Endothelial cell of umbilical vein (primary cell): ENCODE results near the gene TOB1. TPM values are rescaled to one million over a fixed set of nuclear protein-coding genes. Genes with fewer than 3 reads are reported as not detected.

ENCODE experiments used
- BruUV-seq: library from RNA; stranded (reverse); fragments of 400-500 nt; replicated peaks from 2 replicates; lab custom pipeline; 2021; lab: Mats Ljungman, UMichigan
- CTCF ChIA-PET: fragments of 300-600, 350-600 bp; sonication (Branson Sonifier 250); formaldehyde crosslinking; loops from one replicate; lab custom pipeline; 2021; ENCODE audit warnings: antibody characterized with exemption, inconsistent platforms; lab: Charles Lee
- POLR2A ChIA-PET: fragments of 300-600, 350-600 bp; sonication (Branson Sonifier 250); formaldehyde crosslinking; loops from one replicate; lab custom pipeline; 2021; ENCODE audit warnings: antibody characterized with exemption, inconsistent platforms; lab: Charles Lee
- DNase-seq: peaks from one replicate; pipeline ENCODE4 v3.0.0-alpha.2; 2011; ENCODE audit warnings: low read depth, low spot score
- FAIRE-seq: peaks from 2 replicates; lab custom pipeline; 2011; peaks lifted over from hg19 to GRCh38; lab: Jason Lieb, UNC
- H2AFZ ChIP-seq: 2 replicates; pipeline ENCODE4 v1.6.0; 2012; ENCODE audit warnings: low read depth, low read length, control low read depth, inconsistent platforms
- H3K27ac ChIP-seq: 2 replicates; pipeline ENCODE4 v1.5.1; 2011; ENCODE audit warnings: low read depth, mild to moderate bottlenecking, control low read depth, low read length, moderate library complexity; ENCODE audit not compliant: insufficient read depth
- H3K27me3 ChIP-seq, 2 experiments: 2 replicates each; pipeline versions ENCODE4 v1.6.0 to v1.6.1; 2011; ENCODE audit warnings: low read length in 2 of 2, mixed read lengths in 1 of 2; ENCODE audit not compliant: control insufficient read depth in 2 of 2, insufficient read depth in 2 of 2
- H3K36me3 ChIP-seq, 2 experiments: 2 replicates in 1 of 2; 3 replicates in 1 of 2; pipeline ENCODE4 v1.5.1; 2011; ENCODE audit warnings: low read length in 2 of 2, mild to moderate bottlenecking in 1 of 2, moderate library complexity in 1 of 2; ENCODE audit not compliant: control insufficient read depth in 2 of 2, insufficient read depth in 2 of 2; ENCODE audit errors: extremely low read depth in 1 of 2
- H3K4me1 ChIP-seq: 3 replicates; pipeline ENCODE4 v1.5.1; 2011; ENCODE audit warnings: mild to moderate bottlenecking, low read length; ENCODE audit not compliant: control insufficient read depth, insufficient read depth; ENCODE audit errors: extremely low read depth
- H3K4me2 ChIP-seq: 2 replicates; pipeline ENCODE4 v1.6.1; 2011; ENCODE audit warnings: low read length, control low read depth, mixed read lengths; ENCODE audit not compliant: insufficient read depth
- H3K4me3 ChIP-seq, 3 experiments: fragments of 200-600 bp in 1 of 3; sonication (generic), shearing (Covaris generic) in 1 of 3; replicated peaks in 1 of 3; 2 replicates each; pipeline ENCODE4 v1.5.1; 2011 to 2016; ENCODE audit warnings: control low read depth in 3 of 3, low read length in 3 of 3, mild to moderate bottlenecking in 2 of 3, inconsistent platforms in 1 of 3, low read depth in 1 of 3, moderate library complexity in 1 of 3; ENCODE audit not compliant: insufficient read depth in 1 of 3
- H3K79me2 ChIP-seq: 2 replicates; pipeline ENCODE4 v1.6.0; 2012; ENCODE audit warnings: low read length, inconsistent platforms; ENCODE audit not compliant: control insufficient read depth, insufficient read depth
- H3K9ac ChIP-seq: replicated peaks from 2 replicates; pipeline ENCODE3; 2011; ENCODE audit warnings: low read length, control low read depth; ENCODE audit not compliant: insufficient read depth; ENCODE audit errors: extremely low read depth
- H3K9me1 ChIP-seq: replicated peaks from 3 replicates; pipeline ENCODE4 v1.6.0; 2011; ENCODE audit warnings: mild to moderate bottlenecking, low read length; ENCODE audit not compliant: control insufficient read depth, insufficient read depth; ENCODE audit errors: extremely low read depth
- H3K9me3 ChIP-seq: replicated peaks from 2 replicates; pipeline ENCODE4 v1.5.1; 2012; ENCODE audit warnings: low read length, inconsistent platforms; ENCODE audit not compliant: control insufficient read depth, insufficient read depth
- H4K20me1 ChIP-seq: replicated peaks from 2 replicates; pipeline ENCODE3; 2011; ENCODE audit warnings: mild to moderate bottlenecking, low read length; ENCODE audit not compliant: control insufficient read depth, insufficient read depth; ENCODE audit errors: extremely low read depth
- EZH2 ChIP-seq: IDR thresholded peaks from 2 replicates; pipeline ENCODE4 v1.6.1; 2012; ENCODE audit warnings: borderline replicate concordance, low read depth, mild to moderate bottlenecking, moderate library complexity, low read length, inconsistent platforms; ENCODE audit not compliant: severe bottlenecking
- FOS ChIP-seq: IDR thresholded peaks from 2 replicates; pipeline ENCODE4 v1.6.1; 2011; ENCODE audit warnings: mild to moderate bottlenecking, low read length, moderate library complexity, borderline replicate concordance; ENCODE audit not compliant: insufficient read depth
- GATA2 ChIP-seq: IDR thresholded peaks from 2 replicates; pipeline ENCODE4 v1.7.0; 2011; ENCODE audit warnings: low read depth, mild to moderate bottlenecking, moderate library complexity, mixed read lengths, low read length; ENCODE audit not compliant: insufficient read length, insufficient read depth
- JUN ChIP-seq: IDR thresholded peaks from 2 replicates; pipeline ENCODE4 v1.6.1; 2011; ENCODE audit warnings: borderline replicate concordance, low read depth; ENCODE audit not compliant: insufficient read length, insufficient read depth
- MYC ChIP-seq: IDR thresholded peaks from one replicate; pipeline ENCODE4 v1.6.1; 2011; ENCODE audit warnings: mild to moderate bottlenecking, low read depth, low read length
- POLR2A ChIP-seq: IDR thresholded peaks from 2 replicates; pipeline ENCODE4 v1.6.1; 2012; ENCODE audit warnings: low read depth, mild to moderate bottlenecking, control low read depth, low read length
- POLR2AphosphoS5 ChIP-seq: IDR thresholded peaks from 2 replicates; pipeline ENCODE4 v1.6.1; 2012; ENCODE audit warnings: low read depth, mild to moderate bottlenecking, control low read depth, low read length, moderate library complexity; ENCODE audit not compliant: insufficient read depth
- dilution Hi-C: fragments of 300-500 bp; cut with MboI; formaldehyde crosslinking; loops from one replicate; pipeline ENCODE4 v1.15.0; 2019; ENCODE audit warnings: low sequenced_read_pairs; ENCODE audit not compliant: extremely low pct_ligation_motif_present
- intact Hi-C: fragments of 100-400 bp; cut with micrococcal nuclease; formaldehyde crosslinking; loops from one replicate; pipeline ENCODE4 v1.10.0; 2022
- polyA plus RNA-seq, 4 experiments: library from polyadenylated mRNA; depleted of rRNA in 3 of 4; stranded (reverse) in 3 of 4; unstranded in 1 of 4; fragments of >200 nt; gene quantifications; 2 replicates each; pipeline versions ENCODE4 v1.2.1 to v1.2.3, GENCODE V29; 2011 to 2012; ENCODE audit warnings: missing spikeins in 1 of 4
- total RNA-seq: library from RNA; stranded (reverse); gene quantifications from 2 replicates; pipeline ENCODE4 v1.2.3, GENCODE V29; 2021
- TF ChIP-seq, protein P1 (sequence below), 2 donors: IDR thresholded peaks; 1 replicate in 1 of 2; 2 replicates in 1 of 2; pipeline ENCODE4 v1.5.1; 2011; ENCODE audit warnings: low read length in 2 of 2, mild to moderate bottlenecking in 2 of 2, moderate library complexity in 2 of 2, control low read depth in 1 of 2, inconsistent platforms in 1 of 2, low read depth in 1 of 2; ENCODE audit not compliant: insufficient read depth in 1 of 2; ENCODE audit errors: extremely low read depth in 1 of 2
- TF ChIP-seq, protein P2 (sequence below): IDR thresholded peaks from 2 replicates; pipeline ENCODE4 v1.6.1; 2011; ENCODE audit not compliant: insufficient read depth, insufficient read length

TOB1 gene
- total and polyA plus RNA-seq, 2 donors (not counting 3 experiments of a cell fraction or from before 2014, with no cell fraction given), result 3.3 to 12.9 TPM

DNA sequence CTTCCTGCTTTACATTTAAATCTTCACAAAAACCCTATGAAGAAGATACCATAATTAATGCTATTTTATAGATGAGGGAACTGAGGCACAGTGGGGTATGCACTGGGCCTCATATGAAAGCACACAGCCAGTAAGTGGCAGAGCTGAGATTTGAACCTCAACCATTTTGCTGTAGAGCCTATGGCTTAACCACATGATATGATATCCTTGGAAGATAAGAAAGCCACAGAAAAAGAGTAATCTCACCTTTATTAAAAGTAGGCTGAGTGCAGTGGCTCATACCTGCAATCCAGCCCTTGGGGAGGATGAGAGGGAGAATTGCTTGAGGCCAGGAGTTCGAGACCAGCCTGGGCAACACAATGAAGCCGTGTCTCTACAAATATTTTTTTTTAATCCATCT lies 15.0 kb upstream of the TOB1 start:
- H3K36me3 ChIP-seq, result no peaks in the 10 kb centered on the region
- ChIA-PET CTCF (no interaction called here), POLR2A (no interaction called here)
- no TSS peak for BruUV-seq
- H3K79me2 ChIP-seq, result no peaks in the 10 kb centered on the region
- peaks cover 5 to 15% of the 10 kb centered on the region in 2 experiments for H3K27me3 ChIP-seq
- no peak overlapping the region for H3K4me2 ChIP-seq
- H3K27ac ChIP-seq, result no peak overlapping the region
- no peak for TF ChIP-seq GATA2
- no peak for TF ChIP-seq POLR2A
- no peak overlapping the region for H3K9ac ChIP-seq
- no peaks in the 10 kb centered on the region for H3K9me1 ChIP-seq
- no peak for FAIRE-seq
- no peaks in the 10 kb centered on the region for H3K4me1 ChIP-seq
- H4K20me1 ChIP-seq, result no peaks in the 10 kb centered on the region
- intact Hi-C loops, result no loop called here
- no peaks in the 10 kb centered on the region for H3K9me3 ChIP-seq
- dilution Hi-C loops, result no loop called here
- no peak for DNase-seq
- H2AFZ ChIP-seq, result no peak overlapping the region
- H3K4me3 ChIP-seq, result no peak overlapping the region

DNA sequence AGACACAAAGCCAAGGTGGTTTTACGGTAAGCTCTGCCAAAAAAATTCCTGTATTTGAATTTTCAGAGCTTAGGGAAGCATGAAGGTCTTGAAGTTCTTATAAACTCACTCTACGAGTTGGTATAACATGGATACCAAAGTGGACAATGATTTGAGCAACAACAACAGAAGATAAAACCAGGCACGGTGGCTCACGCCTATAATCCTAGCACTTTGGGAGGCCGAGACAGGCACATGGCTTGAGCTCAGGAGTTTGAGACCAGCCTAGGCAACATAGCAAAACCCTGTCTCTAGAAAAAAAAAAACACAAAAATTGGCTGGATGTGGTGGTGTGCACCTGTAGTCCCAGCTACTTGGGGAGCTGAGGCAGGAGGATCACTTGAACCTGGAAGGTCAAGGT lies 12.9 kb upstream of the TOB1 start:
- BruUV-seq, result no TSS peak
- H4K20me1 ChIP-seq, result no peaks in the 10 kb centered on the region
- no peak for FAIRE-seq
- no peak for DNase-seq
- no peak overlapping the region for H3K9ac ChIP-seq
- peaks cover 3 to 28% of the 10 kb centered on the region in 2 experiments for H3K27me3 ChIP-seq
- ChIA-PET POLR2A (no interaction called here), CTCF (interaction anchor here (0.7 to 1.1 kb wide), 2 partner anchors 27 to 305 kb away, joined by 3 read pairs; no protein-coding TSS in a partner anchor)
- intact Hi-C loops (no loop called here), dilution Hi-C loops (no loop called here)
- H3K4me3 ChIP-seq, result no peak overlapping the region
- no peak overlapping the region for H2AFZ ChIP-seq
- H3K4me1 ChIP-seq, result no peaks in the 10 kb centered on the region
- TF ChIP-seq, protein P1, sequence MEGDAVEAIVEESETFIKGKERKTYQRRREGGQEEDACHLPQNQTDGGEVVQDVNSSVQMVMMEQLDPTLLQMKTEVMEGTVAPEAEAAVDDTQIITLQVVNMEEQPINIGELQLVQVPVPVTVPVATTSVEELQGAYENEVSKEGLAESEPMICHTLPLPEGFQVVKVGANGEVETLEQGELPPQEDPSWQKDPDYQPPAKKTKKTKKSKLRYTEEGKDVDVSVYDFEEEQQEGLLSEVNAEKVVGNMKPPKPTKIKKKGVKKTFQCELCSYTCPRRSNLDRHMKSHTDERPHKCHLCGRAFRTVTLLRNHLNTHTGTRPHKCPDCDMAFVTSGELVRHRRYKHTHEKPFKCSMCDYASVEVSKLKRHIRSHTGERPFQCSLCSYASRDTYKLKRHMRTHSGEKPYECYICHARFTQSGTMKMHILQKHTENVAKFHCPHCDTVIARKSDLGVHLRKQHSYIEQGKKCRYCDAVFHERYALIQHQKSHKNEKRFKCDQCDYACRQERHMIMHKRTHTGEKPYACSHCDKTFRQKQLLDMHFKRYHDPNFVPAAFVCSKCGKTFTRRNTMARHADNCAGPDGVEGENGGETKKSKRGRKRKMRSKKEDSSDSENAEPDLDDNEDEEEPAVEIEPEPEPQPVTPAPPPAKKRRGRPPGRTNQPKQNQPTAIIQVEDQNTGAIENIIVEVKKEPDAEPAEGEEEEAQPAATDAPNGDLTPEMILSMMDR (IDR thresholded peaks at IDR 0.05; ENCODE audit: extremely low read depth in 1 of 2, insufficient read depth in 1 of 2, low read depth in 1 of 2, low read length in 2 of 2), result no peak
- no peak for TF ChIP-seq GATA2
- TF ChIP-seq, protein P2, sequence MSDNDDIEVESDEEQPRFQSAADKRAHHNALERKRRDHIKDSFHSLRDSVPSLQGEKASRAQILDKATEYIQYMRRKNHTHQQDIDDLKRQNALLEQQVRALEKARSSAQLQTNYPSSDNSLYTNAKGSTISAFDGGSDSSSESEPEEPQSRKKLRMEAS, result no peak
- no peak for TF ChIP-seq MYC
- TF ChIP-seq FOS, result no peak
- no peak for TF ChIP-seq JUN
- no peak for TF ChIP-seq EZH2
- no peak for TF ChIP-seq POLR2AphosphoS5
- TF ChIP-seq POLR2A, result no peak
- no peak overlapping the region for H3K4me2 ChIP-seq
- H3K9me3 ChIP-seq, result no peaks in the 10 kb centered on the region
- no peaks in the 10 kb centered on the region for H3K79me2 ChIP-seq
- no peaks in the 10 kb centered on the region for H3K9me1 ChIP-seq
- no peak overlapping the region for H3K27ac ChIP-seq
- H3K36me3 ChIP-seq, result no peaks in the 10 kb centered on the region
